HepG2 (cell line): Measurements from ENCODE around the gene IL24.

Source experiments
- NKX3-1 ChIP-seq: sonication (generic); formaldehyde crosslinking; IDR thresholded peaks from 2 replicates; pipeline ENCODE4 v1.5.0; 2020; ENCODE audit warnings: missing genetic modification reagents
- RFX5 ChIP-seq: IDR thresholded peaks from 2 replicates; pipeline ENCODE4 v1.6.1; 2011; ENCODE audit warnings: low read depth, low read length, improper control_type of control experiment

DNA sequence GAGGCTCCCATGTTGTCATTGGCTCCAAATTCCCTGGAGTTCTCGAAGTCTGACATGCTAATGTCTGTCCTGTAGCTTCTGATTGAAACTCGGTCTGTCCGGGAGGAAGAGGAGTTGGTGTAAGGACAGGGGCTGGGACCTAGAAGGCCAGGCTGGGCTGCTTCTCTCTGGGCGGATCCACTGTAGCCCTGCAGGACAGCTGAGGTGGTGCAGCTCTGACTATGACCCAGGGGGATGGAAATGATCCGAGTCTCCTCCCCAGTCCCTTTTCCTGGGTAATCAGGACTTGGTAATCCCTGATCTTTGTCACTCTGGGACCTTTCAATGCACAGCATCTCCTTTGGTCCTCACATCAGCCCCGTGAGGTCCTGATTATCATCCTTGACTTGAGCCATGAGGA, 34.5 kb downstream of the IL24 start:
- TF ChIP-seq NKX3-1 (CRISPR knock-in tag), result no peak
- no peak for TF ChIP-seq RFX5
